NCI-H2196 (cell line): Measurements from ENCODE around the gene VPS72.

Experiments used
- DNase-seq: peaks from one replicate; lab custom pipeline; 2025; ENCODE audit not compliant: unreplicated experiment; lab: John Stamatoyannopoulos, UW

The VPS72 gene

GRCh38 chr1:151145304-151146071, 44.5 kb downstream of the VPS72 start:
- DNase-seq = no peak

- no peak for DNase-seq
Measured at GRCh38 chr1:151144474-151145303, 45.3 kb downstream of the VPS72 start.

- DNase-seq = no peak
Measured at GRCh38 chr1:151143986-151144385, 46.0 kb downstream of the VPS72 start.

GRCh38 chr1:151143057-151143435, 47.0 kb downstream of the VPS72 start:
- DNase-seq = no peak

- DNase-seq = no peak
Measured at GRCh38 chr1:151142411-151143056, 47.5 kb downstream of the VPS72 start.

GRCh38 chr1:151137789-151138188, 52.2 kb downstream of the VPS72 start:
- no peak for DNase-seq

DNA sequence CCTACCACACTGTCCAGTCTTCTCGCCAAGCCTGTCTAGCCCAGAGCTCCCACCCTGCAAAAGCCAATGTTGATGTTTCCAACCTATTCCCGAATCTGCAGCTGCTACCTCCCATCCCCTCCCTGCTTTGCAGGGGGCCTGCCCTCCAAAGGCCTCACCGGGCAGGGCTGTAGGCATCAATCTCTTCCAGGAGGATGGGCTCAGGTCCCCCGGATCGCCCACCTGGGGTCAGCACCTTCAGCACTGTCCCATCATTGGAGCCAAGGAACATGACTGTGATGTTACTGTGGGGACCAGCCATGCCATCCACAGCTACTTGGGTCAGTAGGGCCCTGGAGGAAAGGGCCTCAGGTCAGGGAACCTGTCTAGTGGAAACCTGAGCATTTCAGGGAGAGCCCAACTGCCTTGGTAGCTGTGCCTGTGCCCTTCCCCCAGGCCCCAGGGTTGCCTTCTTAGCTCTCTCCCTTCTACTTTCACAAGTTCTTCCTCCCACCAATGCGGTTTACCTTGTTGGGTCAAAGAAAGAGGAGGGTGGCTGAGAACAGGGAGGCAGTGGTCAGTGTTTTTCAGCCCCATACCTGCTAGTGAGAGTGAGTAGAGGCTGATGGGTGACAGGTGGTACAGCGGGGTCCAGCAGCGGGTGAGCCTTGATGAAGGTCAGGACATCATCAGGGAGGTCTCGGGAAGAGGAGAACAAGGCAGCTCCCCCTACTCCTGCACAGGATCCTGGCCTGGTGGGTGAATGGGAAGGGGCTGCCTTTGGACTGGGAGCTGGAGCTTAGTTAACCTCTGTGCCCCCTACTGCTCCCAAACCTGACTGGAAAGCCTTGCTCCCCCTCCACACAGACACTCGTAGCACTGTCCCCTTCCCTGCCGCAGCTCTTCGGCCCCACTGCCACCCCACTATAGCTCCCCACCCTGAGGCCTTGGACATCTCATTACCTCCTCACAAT, 54.3 kb downstream of the VPS72 start:
- DNase-seq = no peak

GRCh38 chr1:151134991-151135390, 55.0 kb downstream of the VPS72 start:
- DNase-seq = no peak

DNA sequence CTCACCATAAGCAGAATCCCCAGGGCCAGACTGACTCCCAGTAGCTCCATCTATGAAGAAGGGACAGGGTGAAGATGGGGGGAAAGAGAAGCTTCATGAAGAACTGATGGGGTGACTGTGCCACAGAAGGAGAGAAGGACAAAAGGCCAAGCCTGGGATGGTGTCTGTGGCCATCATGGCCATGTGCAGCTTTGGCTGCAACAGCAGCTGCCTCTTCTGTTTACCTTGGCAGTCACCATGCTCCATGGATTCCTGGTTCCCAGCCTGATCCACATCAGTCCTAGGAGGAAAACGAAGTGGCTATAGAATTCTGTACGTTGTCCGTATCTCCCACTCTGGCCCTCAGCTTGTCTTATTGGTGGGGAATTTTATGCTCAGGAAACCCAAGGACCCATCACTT, 55.6 kb downstream of the VPS72 start:
- DNase-seq = no peak

DNA sequence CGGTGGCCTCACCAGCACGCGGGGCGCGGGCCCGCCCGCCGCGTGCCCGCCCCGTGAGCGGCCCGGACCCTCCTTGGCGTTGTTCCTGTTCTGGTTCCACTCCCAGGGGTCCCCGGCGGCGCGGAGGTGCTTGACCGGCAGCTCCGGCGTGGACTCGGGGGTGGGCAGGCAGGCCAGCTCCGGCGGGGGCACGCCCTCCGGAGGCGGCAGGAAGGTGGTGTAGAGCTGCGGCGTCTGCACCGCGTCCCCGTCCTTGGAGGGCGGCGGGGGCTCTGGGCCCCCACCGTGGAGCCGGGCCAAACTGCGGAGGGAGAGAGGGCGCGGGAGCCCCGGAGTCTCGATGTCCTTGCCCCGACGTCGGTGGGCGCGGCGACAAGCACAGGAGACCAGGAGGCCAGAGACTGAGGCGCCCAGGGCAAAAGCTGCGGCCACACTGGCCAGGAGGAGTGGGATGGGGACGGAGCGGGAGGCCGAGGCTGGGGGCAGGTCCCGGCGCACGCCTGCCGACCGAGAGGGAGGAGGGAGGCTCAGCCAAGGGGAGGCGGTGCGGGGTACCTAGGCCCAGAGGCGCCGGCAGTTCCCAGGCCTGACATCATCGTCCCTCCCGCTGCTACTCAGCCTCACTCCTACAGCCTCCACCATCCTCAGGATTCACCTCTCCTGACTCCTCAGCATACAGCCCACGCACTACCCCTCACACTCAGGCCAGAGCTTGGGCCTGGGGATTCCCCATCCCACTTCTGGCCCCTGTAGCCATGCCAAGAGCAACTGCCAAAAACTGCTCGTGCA, 56.8 kb downstream of the VPS72 start:
- DNase-seq = no peak

GRCh38 chr1:151132335-151133017, 57.5 kb downstream of the VPS72 start:
- DNase-seq = no peak

- no peak for DNase-seq
Measured at GRCh38 chr1:151131701-151132334, 58.2 kb downstream of the VPS72 start.

- DNase-seq = no peak
Measured at GRCh38 chr1:151130987-151131586, 58.9 kb downstream of the VPS72 start.

GRCh38 chr1:151128800-151129199, 61.2 kb downstream of the VPS72 start:
- DNase-seq = no peak
